GM18909 (cell line): ENCODE results near the gene CPS1.

Experiments used
- ATAC-seq: cut with Tn5 transposase; IDR thresholded peaks from one replicate; pipeline ENCODE4 v1.9.1; 2021; ENCODE audit warnings: mild to moderate bottlenecking; ENCODE audit not compliant: unreplicated experiment, poor library complexity

The CPS1 gene

GRCh38 chr2:210667711-210668110, 111.3 kb downstream of the CPS1 start:
- ATAC-seq, result no peak

DNA sequence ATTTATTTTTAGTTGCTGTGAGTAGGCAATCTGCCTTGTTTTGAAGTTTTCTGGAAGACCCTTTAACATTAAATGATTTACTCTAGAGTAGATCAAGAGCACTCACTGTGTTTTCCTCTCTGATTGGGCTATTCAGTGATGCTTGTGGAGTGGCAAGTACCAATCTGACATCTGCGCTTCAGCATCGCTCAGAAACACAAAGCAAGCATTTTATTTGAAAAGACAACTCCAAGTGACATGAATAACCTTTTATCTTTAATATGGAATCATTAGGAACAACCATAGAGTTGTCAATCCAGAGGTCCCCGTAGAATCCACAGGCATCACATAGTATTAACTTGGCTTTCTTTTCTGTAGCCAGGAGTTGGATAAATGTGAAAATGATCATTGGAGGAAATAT, 114.7 kb downstream of the CPS1 start:
- no peak for ATAC-seq

DNA sequence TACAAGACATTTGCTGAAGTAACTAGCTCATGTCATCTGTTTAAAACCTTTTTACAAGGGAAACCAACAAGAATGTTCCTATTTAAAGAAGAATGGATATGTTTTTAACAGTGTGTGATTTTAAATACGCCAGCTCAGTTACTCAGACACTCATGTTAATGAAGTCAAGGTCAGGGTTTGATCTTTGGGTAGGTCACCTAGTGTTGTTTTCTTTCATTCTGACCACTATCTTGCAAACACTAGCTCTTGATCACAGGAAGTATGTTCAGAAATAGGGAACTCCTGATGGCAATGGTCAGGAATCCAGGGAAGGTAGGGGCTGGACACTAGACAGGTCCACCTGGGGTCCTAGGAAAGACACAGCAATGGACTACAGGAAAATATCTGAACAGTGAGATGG, 116.7 kb downstream of the CPS1 start:
- ATAC-seq, result no peak

- no peak for ATAC-seq
Measured at GRCh38 chr2:210676067-210676466, 119.7 kb downstream of the CPS1 start.

GRCh38 chr2:210681491-210681890, 125.1 kb downstream of the CPS1 start:
- no peak for ATAC-seq

- ATAC-seq, result no peak
Measured at GRCh38 chr2:210686401-210686800, 130.0 kb downstream of the CPS1 start.

GRCh38 chr2:210687786-210688470, 131.5 kb downstream of the CPS1 start:
- ATAC-seq, result no peak

GRCh38 chr2:210707900-210708299, 151.5 kb downstream of the CPS1 start:
- no peak for ATAC-seq

DNA sequence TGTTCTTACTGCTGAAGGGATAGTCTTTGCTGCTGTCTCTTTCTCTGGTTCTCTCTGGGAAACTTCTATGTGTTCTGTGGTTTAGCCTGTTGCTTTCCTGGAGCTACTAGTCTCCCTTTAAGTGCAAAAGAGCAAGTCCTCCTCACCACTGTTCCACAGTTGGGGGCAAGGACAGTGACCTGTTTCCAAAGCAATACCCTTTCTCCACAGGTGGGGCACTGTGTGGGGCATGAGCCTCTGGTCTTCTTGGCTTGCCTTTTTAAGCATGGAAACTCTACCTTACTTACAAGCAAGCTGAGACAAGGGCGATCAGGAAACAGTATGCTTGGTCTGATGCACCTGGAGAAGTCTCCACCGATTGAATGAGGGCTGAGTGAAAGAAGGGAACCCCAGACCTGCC, 156.7 kb downstream of the CPS1 start:
- no peak for ATAC-seq

- ATAC-seq, result no peak
Measured at GRCh38 chr2:210715560-210716082, 159.2 kb downstream of the CPS1 start.

DNA sequence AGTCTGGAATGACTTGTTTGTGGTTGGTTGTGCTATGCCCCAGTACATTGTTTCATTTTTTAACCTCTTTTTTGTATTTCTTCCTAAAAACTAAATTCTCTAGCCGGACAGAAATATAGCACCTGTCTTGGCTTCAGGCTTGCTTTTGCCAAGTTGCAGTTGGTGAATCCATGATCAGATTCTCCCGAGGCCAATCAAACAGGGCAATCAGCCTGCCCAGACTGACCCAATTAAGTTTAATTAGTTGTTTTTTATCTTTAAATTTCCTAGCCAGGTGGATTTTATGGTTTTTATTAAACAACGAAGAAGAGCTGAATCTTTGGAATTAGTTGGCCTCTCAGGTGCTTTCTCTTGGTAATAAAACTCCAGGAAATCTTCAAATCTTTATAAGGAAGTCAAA, 162.1 kb downstream of the CPS1 start:
- no peak for ATAC-seq

DNA sequence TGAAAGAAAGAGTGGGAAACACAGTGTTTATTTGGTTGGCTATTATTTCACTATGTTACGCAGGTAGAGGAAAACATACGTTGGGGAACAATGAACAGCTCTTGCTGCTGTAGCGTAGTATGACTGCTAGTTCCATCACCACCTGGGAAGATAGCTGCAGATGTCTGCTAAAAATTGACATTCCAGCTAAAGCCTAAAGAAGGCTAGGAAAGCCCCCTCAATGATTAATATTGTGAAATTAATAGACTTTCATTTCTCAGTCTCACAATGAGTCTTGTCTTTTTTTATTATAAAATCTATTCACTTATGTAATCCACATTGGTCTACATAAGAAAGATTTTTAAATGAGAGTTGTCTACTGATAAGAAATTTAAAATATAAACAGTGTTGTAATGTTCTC, 165.7 kb downstream of the CPS1 start:
- no peak for ATAC-seq

DNA sequence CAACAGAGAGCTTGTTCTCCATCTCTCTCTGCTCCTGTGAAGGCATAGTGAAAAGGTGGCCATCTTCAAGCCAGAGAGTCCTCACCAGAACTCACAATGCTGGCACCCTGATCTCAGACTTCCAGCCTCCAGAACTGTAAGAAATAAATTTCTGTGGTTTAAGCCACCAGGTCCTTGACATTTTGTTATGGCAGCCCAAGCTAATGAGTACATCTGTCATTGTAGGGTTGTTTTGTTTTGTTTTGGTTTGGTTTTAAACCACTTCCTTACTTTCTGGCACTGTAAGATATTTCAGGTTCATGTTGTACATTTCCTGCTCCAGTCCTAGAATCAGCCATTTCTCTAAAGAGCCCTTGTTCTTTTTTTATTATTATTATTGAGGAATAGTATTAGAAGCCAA, 171.2 kb downstream of the CPS1 start:
- ATAC-seq, result no peak
